Glomerular endothelial cell (primary cell): ENCODE measurements around the gene KRTAP10-3. TPM values are rescaled to one million over a fixed set of nuclear protein-coding genes. Genes with fewer than 3 reads are reported as not detected.

Experiments used
- DNase-seq: peaks from one replicate; pipeline ENCODE4 v3.0.0-alpha.2; 2011; ENCODE audit warnings: low read depth, low spot score; ENCODE audit errors: extremely low read depth
- total RNA-seq: library from RNA; depleted of rRNA; stranded (reverse); fragments of >200 nt; gene quantifications from 2 replicates; pipeline ENCODE4 v1.2.3, GENCODE V29; 2015

Gene KRTAP10-3
- total RNA-seq, 1 donor from 2014 or later = not detected

GRCh38 chr21:44520326-44521300 lies 38.0 kb downstream of the KRTAP10-3 start:
- no peak for DNase-seq

GRCh38 chr21:44519346-44520325 lies 39.0 kb downstream of the KRTAP10-3 start:
- no peak for DNase-seq

- DNase-seq = no peak
Measured at GRCh38 chr21:44518686-44519085, 39.9 kb downstream of the KRTAP10-3 start.

GRCh38 chr21:44517175-44517899 lies 41.3 kb downstream of the KRTAP10-3 start:
- no peak for DNase-seq

DNA sequence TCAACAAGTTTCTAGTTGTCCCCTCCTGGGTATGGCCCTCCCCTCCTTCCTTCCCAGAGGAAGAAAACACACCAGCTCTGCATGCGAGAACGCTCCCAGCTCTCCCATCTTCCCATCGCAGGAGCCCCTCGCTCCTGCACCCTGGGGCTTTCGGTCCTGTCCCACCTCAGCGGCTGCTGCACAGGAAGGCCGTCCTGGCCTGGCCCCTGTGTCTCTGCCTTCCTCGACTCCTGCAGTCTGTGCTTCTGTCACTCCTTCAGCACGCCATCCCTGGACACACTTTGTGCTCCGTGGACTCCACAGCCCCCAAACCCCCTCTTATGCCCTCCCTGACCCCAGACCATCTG lies 41.8 kb downstream of the KRTAP10-3 start:
- no peak for DNase-seq

- DNase-seq = no peak
Measured at GRCh38 chr21:44516342-44516741, 42.3 kb downstream of the KRTAP10-3 start.

DNA sequence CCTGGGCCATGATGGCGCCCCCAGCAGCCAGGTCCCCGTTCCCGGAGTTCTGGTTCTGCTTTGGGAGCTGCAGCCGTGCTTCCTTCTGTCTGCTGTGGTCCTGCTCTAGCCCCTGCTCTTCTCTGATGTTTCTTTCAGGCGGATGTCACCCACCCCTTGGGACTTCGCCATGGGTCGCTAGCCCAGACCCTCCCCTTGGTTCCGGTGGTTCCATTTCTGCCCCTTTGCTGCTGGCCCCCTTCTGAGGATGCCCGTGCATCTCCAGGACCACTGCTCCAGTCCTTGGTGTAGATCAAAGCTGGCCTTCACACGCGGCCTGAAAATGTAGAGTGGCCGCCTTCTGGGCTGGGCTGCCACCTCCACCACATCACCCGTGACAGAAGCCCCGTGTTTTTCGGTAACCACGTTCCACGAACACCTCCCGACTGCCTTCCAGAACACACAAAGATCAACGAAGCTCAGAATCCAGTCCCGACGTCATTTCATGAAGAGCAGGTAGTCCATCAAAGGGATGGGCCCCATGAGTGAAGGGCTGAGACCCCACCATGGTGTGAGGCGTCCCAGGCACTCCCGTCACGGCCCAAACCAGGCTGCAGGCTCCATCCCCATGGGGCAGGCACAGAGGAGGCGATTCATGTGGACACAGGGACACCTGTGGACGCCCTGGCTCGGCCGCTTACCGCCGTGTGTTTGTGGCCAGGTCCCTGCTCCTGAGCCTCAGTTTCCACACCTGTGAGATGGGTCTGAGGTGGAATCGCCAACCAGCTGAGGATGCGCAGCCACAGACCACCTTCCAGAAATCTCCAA lies 43.0 kb downstream of the KRTAP10-3 start:
- DNase-seq = no peak

DNA sequence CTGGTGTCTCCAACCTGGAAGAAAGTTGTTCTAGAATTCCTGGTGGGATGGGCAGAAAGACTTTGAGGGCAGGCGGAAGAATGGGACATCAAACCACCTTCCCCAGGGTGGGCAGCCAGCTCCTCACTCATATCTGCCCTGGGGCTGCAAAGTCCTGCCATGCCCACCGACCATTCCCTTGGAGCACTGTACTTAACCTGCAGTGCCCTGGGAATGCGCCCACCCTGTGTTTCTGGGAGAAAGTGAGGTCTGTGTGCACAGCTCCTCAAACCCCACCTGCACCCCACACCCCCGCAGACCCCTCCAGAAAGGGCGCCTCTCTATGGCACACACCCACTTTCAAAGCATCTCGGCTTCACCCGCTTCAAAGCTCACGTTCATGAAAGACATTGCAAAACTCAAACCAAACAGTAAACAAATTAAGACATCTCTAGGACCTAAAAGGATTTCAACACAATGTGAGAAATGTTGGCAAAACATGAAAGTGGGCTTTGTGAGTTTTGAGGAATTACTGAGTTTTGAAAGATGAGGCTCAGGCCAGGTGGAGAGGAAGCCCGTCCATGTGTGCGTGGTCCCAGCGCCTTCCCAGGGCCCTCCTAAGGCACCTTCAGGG lies 43.7 kb downstream of the KRTAP10-3 start:
- DNase-seq = no peak

GRCh38 chr21:44514218-44514520 lies 44.4 kb downstream of the KRTAP10-3 start:
- no peak for DNase-seq

DNA sequence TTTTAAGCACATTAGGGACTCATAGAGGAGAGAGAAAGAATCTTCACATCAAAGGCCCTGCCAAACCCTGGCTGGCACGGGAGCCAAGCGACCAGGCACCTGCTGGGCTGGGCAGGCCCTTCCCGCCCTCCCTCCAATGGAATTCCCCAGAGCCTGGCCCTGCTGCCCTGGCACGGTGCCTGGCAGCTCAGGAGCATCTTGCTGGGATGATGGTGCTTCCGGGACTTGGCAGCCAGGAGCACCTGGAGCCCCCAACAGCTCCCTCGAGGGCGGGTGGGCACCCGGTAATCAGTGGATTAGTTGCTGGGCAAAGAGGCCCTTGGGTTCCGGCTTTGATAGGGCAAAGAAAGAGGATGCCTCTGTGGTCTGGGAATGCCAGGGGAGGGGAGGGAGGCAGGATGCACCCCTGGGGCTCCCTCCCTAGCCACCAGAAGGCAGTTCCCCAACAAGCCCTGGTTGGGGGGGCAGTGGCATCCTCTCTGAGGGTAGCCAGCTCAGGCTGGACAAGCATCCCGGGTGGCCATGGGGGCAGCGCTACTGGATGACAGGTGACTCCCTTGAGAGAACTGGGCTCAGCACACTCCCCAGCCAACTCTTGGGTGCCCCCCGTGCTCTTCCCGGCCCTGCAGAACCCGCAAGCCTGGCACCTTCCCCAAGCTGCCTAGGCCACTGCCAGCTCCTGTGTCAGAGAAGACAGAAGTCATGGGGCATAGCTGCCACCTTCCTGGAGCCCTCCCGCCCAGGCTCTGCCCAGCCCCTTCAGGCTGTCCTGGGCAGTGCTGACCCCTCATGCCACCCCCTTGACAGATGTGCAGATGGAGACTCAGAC lies 45.0 kb downstream of the KRTAP10-3 start:
- DNase-seq = no peak

GRCh38 chr21:44512496-44513388 lies 45.9 kb downstream of the KRTAP10-3 start:
- DNase-seq = no peak

DNA sequence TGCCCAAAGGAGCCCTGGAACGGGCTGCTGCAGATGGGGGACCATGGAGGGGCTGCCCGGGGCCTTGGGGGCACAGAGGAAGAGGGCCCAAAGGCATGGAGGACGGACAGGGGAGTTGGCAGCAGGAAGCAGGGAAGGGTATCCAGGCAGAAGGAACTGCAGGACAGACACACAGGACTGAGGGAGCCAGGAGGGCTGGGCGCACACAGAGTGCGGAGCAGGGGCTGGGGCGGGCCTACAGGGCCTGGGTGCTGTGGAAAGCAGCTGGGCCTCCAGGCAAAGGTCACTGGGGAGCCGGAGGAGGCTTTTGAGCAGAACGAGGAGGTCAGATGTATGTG lies 46.7 kb downstream of the KRTAP10-3 start:
- no peak for DNase-seq

DNA sequence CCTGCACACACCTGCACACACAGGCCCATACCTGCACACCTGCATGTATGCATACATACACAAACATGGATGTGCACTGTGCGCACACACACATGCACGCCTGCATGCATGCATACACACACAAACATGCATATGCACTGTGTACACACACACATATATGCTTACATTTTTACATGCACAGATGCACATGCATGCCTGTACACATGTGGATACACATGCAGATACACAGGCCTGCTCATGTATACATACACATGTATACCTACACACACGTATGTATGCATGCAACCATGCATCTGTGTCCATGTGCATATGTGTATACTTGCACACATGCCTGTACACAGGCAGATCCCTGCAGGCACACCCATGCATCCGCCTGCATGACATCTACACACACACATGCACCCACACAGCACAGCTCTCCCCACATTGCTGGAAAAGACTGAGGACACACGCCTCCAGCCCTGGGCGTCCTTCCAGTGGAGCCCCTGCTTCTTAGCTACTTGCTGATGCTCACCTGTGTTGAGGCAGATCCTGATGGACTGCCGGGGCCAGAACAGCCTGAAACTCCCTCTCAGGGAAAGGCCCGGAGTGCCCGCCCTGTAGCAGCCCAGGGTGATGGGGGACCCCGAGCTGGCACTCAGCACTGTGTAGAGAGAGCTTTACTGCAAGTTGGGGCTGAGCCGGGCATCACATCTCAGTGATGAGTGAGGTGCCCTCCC lies 47.2 kb downstream of the KRTAP10-3 start:
- no peak for DNase-seq

DNA sequence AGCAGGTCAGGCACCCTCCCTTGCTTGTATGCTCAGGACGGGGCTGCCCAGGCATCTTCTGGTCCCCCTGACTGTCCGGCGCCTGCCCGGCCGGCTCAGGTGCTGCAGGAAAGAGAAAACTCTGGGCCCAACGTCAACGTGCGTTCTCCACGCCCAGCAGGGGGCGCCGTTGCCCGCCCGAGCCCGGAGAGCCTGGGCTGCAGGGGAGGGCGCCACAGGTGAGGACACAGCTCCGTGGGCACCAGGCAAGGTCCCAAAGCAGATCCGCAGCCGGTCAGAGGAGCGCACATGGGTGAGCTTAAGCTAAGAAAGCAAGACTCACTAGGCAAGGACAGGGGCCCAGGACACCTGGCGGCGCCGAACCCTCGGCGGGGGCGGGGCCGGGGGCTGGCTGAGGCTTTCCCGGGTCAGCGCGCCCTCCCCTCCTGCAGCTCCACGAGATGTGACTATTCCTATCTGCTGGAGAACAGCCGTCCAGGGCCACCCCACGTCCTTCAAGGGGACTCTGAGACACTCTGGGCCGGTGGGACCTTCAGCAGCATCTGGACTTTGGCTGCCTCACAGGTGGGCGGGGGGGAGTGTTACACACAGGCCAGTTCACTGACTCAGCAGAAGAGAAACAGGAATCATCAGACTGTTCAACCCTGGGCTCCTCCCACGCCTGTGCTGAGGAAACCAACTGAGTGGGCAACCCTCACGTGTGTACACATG lies 47.9 kb downstream of the KRTAP10-3 start:
- no peak for DNase-seq

DNA sequence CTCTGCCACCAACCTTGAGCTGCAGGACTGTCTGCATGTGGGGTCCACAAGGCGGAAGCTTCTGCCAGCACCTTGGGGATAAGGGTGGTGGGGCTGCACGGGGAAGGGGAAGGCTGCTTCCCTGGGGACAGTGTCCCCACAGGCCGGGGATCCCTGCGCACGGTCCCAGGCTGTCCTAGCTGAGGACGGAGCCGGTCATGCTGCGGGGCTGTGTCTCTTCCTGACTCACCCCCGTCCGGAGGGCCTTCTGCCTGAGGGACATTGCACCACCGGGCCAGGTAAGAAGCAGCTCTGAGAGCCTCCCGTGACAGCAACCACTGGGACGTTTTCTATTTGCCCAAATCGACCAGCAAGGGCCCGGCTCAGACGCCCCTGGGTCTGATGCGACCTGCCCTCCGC lies 48.5 kb downstream of the KRTAP10-3 start:
- no peak for DNase-seq

GRCh38 chr21:44509539-44509938 lies 49.1 kb downstream of the KRTAP10-3 start:
- DNase-seq = no peak
